Cardiac fibroblast (primary cell): ENCODE data around the gene PEAK1.

ENCODE experiments used
- DNase-seq, 2 donors: peaks; one replicate each; pipeline versions ENCODE4 v3.0.0 to v3.0.0-alpha.2; 2010; ENCODE audit warnings: low read depth in 2 of 2
- H3K4me3 ChIP-seq, 2 donors: replicated peaks in 1 of 2; 1 replicate in 1 of 2; 2 replicates in 1 of 2; pipeline ENCODE4 v1.5.1; 2011; ENCODE audit warnings: low read depth in 2 of 2, low read length in 2 of 2, mild to moderate bottlenecking in 2 of 2, moderate library complexity in 1 of 2
- CTCF ChIP-seq: IDR thresholded peaks from one replicate; pipeline ENCODE4 v1.5.1; 2011; ENCODE audit warnings: low read depth, mild to moderate bottlenecking, low read length, inconsistent platforms

PEAK1 gene

GRCh38 chr15:77243716-77244401 is 176.0 kb downstream of the PEAK1 start:
- no peak for TF ChIP-seq CTCF
- no peak for DNase-seq

GRCh38 chr15:77243135-77243534 is 176.8 kb downstream of the PEAK1 start:
- no peak for TF ChIP-seq CTCF
- no peak overlapping the region for H3K4me3 ChIP-seq
- peak; percentile 16 to 37 for DNase-seq

More at GRCh38 chr15:77243716-77244401, 176.0 kb downstream of the PEAK1 start:
- H3K4me3 ChIP-seq, result no peak overlapping the region

GRCh38 chr15:77239882-77240608 is 179.9 kb downstream of the PEAK1 start:
- no peak for DNase-seq
- H3K4me3 ChIP-seq, result no peak overlapping the region
- TF ChIP-seq CTCF, result no peak

- no peak for TF ChIP-seq CTCF
- DNase-seq, result no peak
- H3K4me3 ChIP-seq, result no peak overlapping the region
Measured at GRCh38 chr15:77235566-77235965, 184.3 kb downstream of the PEAK1 start.

GRCh38 chr15:77228828-77229227 is 191.1 kb downstream of the PEAK1 start:
- H3K4me3 ChIP-seq, result no peak overlapping the region
- TF ChIP-seq CTCF, result no peak
- DNase-seq, result no peak

- DNase-seq, result no peak
- no peak overlapping the region for H3K4me3 ChIP-seq
- no peak for TF ChIP-seq CTCF
Measured at GRCh38 chr15:77226652-77227051, 193.3 kb downstream of the PEAK1 start.
